BLaER1 treated with 17β-estradiol and CSF1 and Interleukin-3, amounts not matched to agents 10 nM and 100 nM (cell line): ENCODE measurements around the gene COG3.

Experiments
- H3K27ac ChIP-seq, 11 experiments: shearing (Covaris generic); formaldehyde crosslinking; 2 replicates each; pipeline ENCODE4 v1.8.1; 2022
- H3K27me3 ChIP-seq, 11 experiments: shearing (Covaris generic); formaldehyde crosslinking; 2 replicates each; pipeline ENCODE4 v1.8.1; 2022
- H3K36me3 ChIP-seq, 11 experiments: shearing (Covaris generic); formaldehyde crosslinking; 2 replicates each; pipeline ENCODE4 v1.8.1; 2022
- H3K4me1 ChIP-seq, 10 experiments: shearing (Covaris generic); formaldehyde crosslinking; 2 replicates each; pipeline ENCODE4 v1.8.1; 2022
- H3K4me2 ChIP-seq, 11 experiments: shearing (Covaris generic); formaldehyde crosslinking; 2 replicates each; pipeline ENCODE4 v1.8.1; 2022
- H3K4me3 ChIP-seq, 10 experiments: shearing (Covaris generic); formaldehyde crosslinking; 2 replicates each; pipeline ENCODE4 v1.8.1; 2022
- H3K9ac ChIP-seq, 11 experiments: shearing (Covaris generic); formaldehyde crosslinking; 2 replicates each; pipeline ENCODE4 v1.8.1; 2022
- H3K9me3 ChIP-seq, 11 experiments: shearing (Covaris generic); formaldehyde crosslinking; replicated peaks in 1 of 11; 2 replicates each; pipeline ENCODE4 v1.8.1; 2022
- H4K20me1 ChIP-seq, 11 experiments: shearing (Covaris generic); formaldehyde crosslinking; 2 replicates each; pipeline ENCODE4 v1.8.1; 2022
- Cebpa-rat ChIP-seq, 11 experiments: shearing (Covaris generic); IDR thresholded peaks; 2 replicates each; pipeline ENCODE4 v1.8.1; 2022

The COG3 gene

GRCh38 chr13:45542391-45542790, 77.7 kb downstream of the COG3 start:
- Histone ChIP-seq H4K20me1 (no peaks in the 10 kb centered on the region; a peak in 1 of 22 replicates), H3K27ac (no peak overlapping the region), H3K4me3 (no peak overlapping the region), H3K4me2 (peak overlapping the region in 1 of 11 experiments; percentile 6; a peak in 2 of 22 replicates), H3K27me3 (no peaks in the 10 kb centered on the region), H3K9me3 (no peaks in the 10 kb centered on the region), H3K36me3 (peaks cover 0 to 11% (median 4%) of the 10 kb centered on the region in 11 experiments; a peak in 7 of 22 replicates), H3K4me1 (peaks cover 10 to 36% (median 19%) of the 10 kb centered on the region in 10 experiments), H3K9ac (no peak overlapping the region)
- TF ChIP-seq Cebpa-rat (IDR thresholded peaks at IDR 0.05) = no peak

GRCh38 chr13:45542878-45543277, 78.1 kb downstream of the COG3 start:
- Histone ChIP-seq H3K27ac (no peak overlapping the region), H3K4me3 (no peak overlapping the region), H4K20me1 (no peaks in the 10 kb centered on the region; a peak in 1 of 22 replicates), H3K27me3 (no peaks in the 10 kb centered on the region), H3K9ac (no peak overlapping the region), H3K9me3 (no peaks in the 10 kb centered on the region), H3K36me3 (peaks cover 0 to 6% (median 0%) of the 10 kb centered on the region in 11 experiments; a peak in 6 of 22 replicates), H3K4me1 (peaks cover 12 to 41% (median 21%) of the 10 kb centered on the region in 10 experiments), H3K4me2 (peak overlapping the region in 1 of 11 experiments; percentile 6; a peak in 2 of 22 replicates)
- TF ChIP-seq Cebpa-rat (IDR thresholded peaks at IDR 0.05) = no peak

GRCh38 chr13:45544520-45544919, 79.8 kb downstream of the COG3 start:
- Histone ChIP-seq H3K9me3 (no peaks in the 10 kb centered on the region), H3K4me1 (peaks cover 17 to 55% (median 32%) of the 10 kb centered on the region in 10 experiments), H3K27me3 (no peaks in the 10 kb centered on the region), H3K4me3 (no peak overlapping the region), H3K9ac (no peak overlapping the region), H3K4me2 (no peak overlapping the region), H4K20me1 (no peaks in the 10 kb centered on the region), H3K36me3 (no peaks in the 10 kb centered on the region), H3K27ac (no peak overlapping the region)
- no peak for TF ChIP-seq Cebpa-rat (IDR thresholded peaks at IDR 0.05)

DNA sequence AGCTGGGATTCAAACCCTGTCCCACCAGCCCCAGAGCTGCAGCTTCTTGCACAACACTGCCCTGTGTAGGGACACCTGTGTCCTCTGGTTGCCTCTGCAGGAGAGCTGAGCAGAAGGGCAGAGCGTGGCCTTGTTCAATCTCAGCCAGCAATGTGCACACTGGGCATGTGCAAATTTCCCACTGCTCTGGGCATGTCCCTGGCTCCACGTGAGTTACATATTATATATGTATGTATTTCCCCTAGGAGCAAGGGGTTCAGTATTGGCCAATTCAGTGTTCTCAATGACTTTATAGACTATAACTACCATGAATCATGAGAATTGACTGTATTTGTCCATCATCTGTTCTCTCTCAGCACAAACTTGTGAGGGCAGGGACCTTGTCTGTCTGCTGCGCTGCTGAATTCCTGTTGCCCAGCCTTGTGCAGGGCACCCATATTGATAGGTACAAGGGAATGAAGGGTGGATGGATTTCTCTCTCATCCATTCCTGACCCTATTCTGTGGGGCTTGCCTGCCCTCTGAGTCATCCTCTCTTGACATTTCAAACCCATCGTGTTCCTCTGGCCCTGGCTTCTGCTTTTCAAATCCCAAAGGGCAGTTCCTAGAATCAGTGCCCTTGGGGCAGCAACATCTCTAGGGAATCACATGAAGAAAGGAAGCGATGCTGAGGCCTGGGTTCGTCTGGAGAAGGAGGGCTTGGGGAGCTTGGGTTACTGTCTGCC, 81.1 kb downstream of the COG3 start:
- Histone ChIP-seq H3K4me3 (no peak overlapping the region), H3K4me2 (peak overlapping the region; percentile 10 to 71 (median 42); a peak in 20 of 22 replicates), H3K27ac (no peak overlapping the region), H3K9me3 (no peaks in the 10 kb centered on the region), H3K27me3 (no peaks in the 10 kb centered on the region), H4K20me1 (no peaks in the 10 kb centered on the region), H3K4me1 (peaks cover 17 to 55% (median 32%) of the 10 kb centered on the region in 10 experiments), H3K9ac (no peak overlapping the region), H3K36me3 (no peaks in the 10 kb centered on the region)
- TF ChIP-seq Cebpa-rat (IDR thresholded peaks at IDR 0.05) = no peak

DNA sequence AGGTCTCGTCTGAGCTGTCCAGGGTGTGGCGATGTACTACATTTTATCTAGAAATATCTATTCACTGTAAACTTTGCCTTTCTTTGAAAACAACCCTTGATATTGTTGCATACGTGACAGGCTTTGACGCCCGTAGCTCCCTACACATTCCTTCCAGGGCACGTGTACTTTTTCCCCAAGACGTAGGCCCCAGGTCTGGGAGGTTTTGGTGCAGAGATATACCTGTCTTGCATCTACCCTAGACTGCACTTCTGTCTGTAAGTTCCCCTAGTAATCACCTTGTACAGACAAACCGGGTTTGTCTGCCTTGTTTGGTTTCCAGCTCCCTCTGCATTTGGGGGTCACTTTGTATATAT, 81.6 kb downstream of the COG3 start:
- H3K4me3 ChIP-seq = no peak overlapping the region

DNA sequence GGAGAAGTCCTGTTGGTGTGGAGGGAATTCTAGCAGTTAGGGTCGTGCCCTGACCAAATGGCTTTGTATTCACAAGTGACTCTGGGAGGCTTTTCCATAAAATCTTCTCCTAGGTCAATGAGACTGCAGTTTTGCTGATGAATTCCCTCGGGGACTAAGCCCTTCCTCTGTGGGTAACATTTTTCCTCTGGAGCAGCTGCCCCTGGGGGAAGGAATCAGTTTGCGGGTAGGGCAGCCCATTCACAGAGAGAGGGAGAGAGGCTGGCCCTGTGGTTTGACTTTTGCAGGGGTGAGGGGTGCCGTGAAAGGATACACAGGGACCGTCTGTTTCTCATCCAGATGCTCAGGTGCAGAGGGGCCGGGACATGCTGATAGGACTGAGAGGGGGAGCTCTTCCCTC, 83.5 kb downstream of the COG3 start:
- TF ChIP-seq Cebpa-rat (IDR thresholded peaks at IDR 0.05) = no peak
- Histone ChIP-seq H3K9me3 (no peaks in the 10 kb centered on the region), H3K4me1 (peaks cover 17 to 47% (median 28%) of the 10 kb centered on the region in 10 experiments), H4K20me1 (no peaks in the 10 kb centered on the region), H3K27ac (no peak overlapping the region), H3K4me3 (no peak overlapping the region), H3K4me2 (peak overlapping the region; percentile 10 to 74 (median 64); a peak in 20 of 22 replicates), H3K36me3 (no peaks in the 10 kb centered on the region), H3K27me3 (no peaks in the 10 kb centered on the region), H3K9ac (no peak overlapping the region)

More for the DNA sequence above, 81.6 kb downstream of the COG3 start:
- no peaks in the 10 kb centered on the region for H4K20me1 ChIP-seq
- H3K4me1 ChIP-seq = peaks cover 17 to 55% (median 32%) of the 10 kb centered on the region in 10 experiments
- peak overlapping the region; percentile 10 to 71 (median 42); a peak in 19 of 22 replicates for H3K4me2 ChIP-seq
- no peak overlapping the region for H3K9ac ChIP-seq
- no peak for TF ChIP-seq Cebpa-rat (IDR thresholded peaks at IDR 0.05)
- no peaks in the 10 kb centered on the region for H3K9me3 ChIP-seq
- no peaks in the 10 kb centered on the region for H3K36me3 ChIP-seq
- H3K27me3 ChIP-seq = no peaks in the 10 kb centered on the region
- H3K27ac ChIP-seq = no peak overlapping the region

GRCh38 chr13:45554604-45555109, 89.9 kb downstream of the COG3 start:
- no peaks in the 10 kb centered on the region for H3K36me3 ChIP-seq
- TF ChIP-seq Cebpa-rat (IDR thresholded peaks at IDR 0.05) = no peak
- H3K4me3 ChIP-seq = no peak overlapping the region
- H3K4me2 ChIP-seq = no peak overlapping the region
- H3K9ac ChIP-seq = no peak overlapping the region
- no peaks in the 10 kb centered on the region for H4K20me1 ChIP-seq
- H3K27me3 ChIP-seq = no peaks in the 10 kb centered on the region
- H3K4me1 ChIP-seq = no peaks in the 10 kb centered on the region
- H3K27ac ChIP-seq = no peak overlapping the region
- peaks cover 0 to 14% (median 0%) of the 10 kb centered on the region in 11 experiments; a peak in 4 of 22 replicates for H3K9me3 ChIP-seq

- no peaks in the 10 kb centered on the region for H3K4me1 ChIP-seq
- H3K27ac ChIP-seq = no peak overlapping the region
- H3K36me3 ChIP-seq = no peaks in the 10 kb centered on the region
- no peak for TF ChIP-seq Cebpa-rat (IDR thresholded peaks at IDR 0.05)
- peaks cover 12 to 24% (median 16%) of the 10 kb centered on the region in 11 experiments; a peak in 21 of 22 replicates for H3K9me3 ChIP-seq
- H3K27me3 ChIP-seq = no peaks in the 10 kb centered on the region
- H3K9ac ChIP-seq = no peak overlapping the region
- H3K4me3 ChIP-seq = no peak overlapping the region
- no peaks in the 10 kb centered on the region for H4K20me1 ChIP-seq
- no peak overlapping the region for H3K4me2 ChIP-seq
Measured at GRCh38 chr13:45564133-45564776, 99.5 kb downstream of the COG3 start.

DNA sequence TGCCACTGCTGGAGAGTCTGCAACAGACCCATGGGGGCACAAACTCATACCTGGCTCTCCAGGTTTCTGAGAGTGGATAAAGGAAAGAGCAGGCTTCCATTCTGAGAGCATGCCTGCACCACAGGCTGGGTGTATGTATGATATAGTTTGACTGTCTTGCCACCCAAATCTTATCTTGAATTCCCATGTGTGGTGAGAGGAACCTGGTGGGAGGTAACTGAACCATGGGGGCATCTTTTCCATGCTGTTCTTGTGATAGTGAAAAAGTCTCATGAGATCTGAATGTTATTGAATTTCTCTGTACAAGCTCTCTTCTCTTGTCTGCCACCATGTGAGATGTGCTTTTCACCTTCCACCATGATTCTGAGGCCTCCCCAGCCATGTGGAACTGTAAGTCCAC, 100.6 kb downstream of the COG3 start:
- H3K4me1 ChIP-seq = no peaks in the 10 kb centered on the region
- H4K20me1 ChIP-seq = no peaks in the 10 kb centered on the region
- H3K27me3 ChIP-seq = no peaks in the 10 kb centered on the region
- TF ChIP-seq Cebpa-rat (IDR thresholded peaks at IDR 0.05) = no peak
- no peak overlapping the region for H3K27ac ChIP-seq
- H3K36me3 ChIP-seq = no peaks in the 10 kb centered on the region
- peaks cover 12 to 24% (median 16%) of the 10 kb centered on the region in 11 experiments; a peak in 21 of 22 replicates for H3K9me3 ChIP-seq
- no peak overlapping the region for H3K9ac ChIP-seq
- no peak overlapping the region for H3K4me2 ChIP-seq
- H3K4me3 ChIP-seq = no peak overlapping the region
